T-helper 1 cell (primary cell): ENCODE measurements around the gene USP37.
A peak's percentile ranks its signal among the peaks of the same experiment; 100 is the strongest.
"Not testable (repeated sequence)": the region's sequence is repeated elsewhere in the genome, so short reads cannot be mapped to it uniquely, and the experiment has no call there.

ENCODE experiments used
- DNase-seq, 5 donors: peaks; one replicate each; pipeline ENCODE4 v3.0.0-alpha.2; 2012 to 2020

USP37 gene

GRCh38 chr2:218555527-218555926 lies 12.6 kb downstream of the USP37 start:
- DNase-seq: no peak

- DNase-seq: not testable (repeated sequence)
These were observed 13.9 kb downstream of the USP37 start for GRCh38 chr2:218554225-218554624.

- no peak for DNase-seq
These were observed 20.2 kb downstream of the USP37 start for GRCh38 chr2:218547978-218548377.

GRCh38 chr2:218547511-218547910 lies 20.6 kb downstream of the USP37 start:
- no peak for DNase-seq

GRCh38 chr2:218546012-218546411 lies 22.1 kb downstream of the USP37 start:
- no peak for DNase-seq

- no peak for DNase-seq
These were observed 28.1 kb downstream of the USP37 start for GRCh38 chr2:218540015-218540414.

- DNase-seq: no peak
These were observed 31.2 kb downstream of the USP37 start for GRCh38 chr2:218536804-218537494.

GRCh38 chr2:218529990-218530389 lies 38.2 kb downstream of the USP37 start:
- no peak for DNase-seq

GRCh38 chr2:218528409-218528808 lies 39.7 kb downstream of the USP37 start:
- DNase-seq: not testable (repeated sequence)

GRCh38 chr2:218523651-218524050 lies 44.5 kb downstream of the USP37 start:
- no peak for DNase-seq

GRCh38 chr2:218518876-218519275 lies 49.3 kb downstream of the USP37 start:
- no peak for DNase-seq

- peak in 1 of 5 donors; percentile 14 for DNase-seq
These were observed 50.5 kb downstream of the USP37 start for GRCh38 chr2:218517434-218518206.

GRCh38 chr2:218516614-218517013 lies 51.5 kb downstream of the USP37 start:
- DNase-seq: peak in 1 of 5 donors; percentile 35

GRCh38 chr2:218513676-218514075 lies 54.5 kb downstream of the USP37 start:
- DNase-seq: no peak

- peak in 1 of 5 donors; percentile 2 for DNase-seq
These were observed 59.9 kb downstream of the USP37 start for GRCh38 chr2:218508299-218508698.

- DNase-seq: no peak
These were observed 62.3 kb downstream of the USP37 start for GRCh38 chr2:218505754-218506371.

- DNase-seq: no peak
These were observed 66.5 kb downstream of the USP37 start for GRCh38 chr2:218501665-218502064.

- DNase-seq: no peak
These were observed 67.6 kb downstream of the USP37 start for GRCh38 chr2:218500501-218501060.

GRCh38 chr2:218485986-218486667 lies 82.0 kb downstream of the USP37 start:
- no peak for DNase-seq

- DNase-seq: no peak
These were observed 85.5 kb downstream of the USP37 start for GRCh38 chr2:218482651-218483050.

GRCh38 chr2:218479595-218479994 lies 88.6 kb downstream of the USP37 start:
- DNase-seq: no peak

- no peak for DNase-seq
These were observed 89.6 kb downstream of the USP37 start for GRCh38 chr2:218478544-218478943.

GRCh38 chr2:218477247-218477646 lies 90.9 kb downstream of the USP37 start:
- no peak for DNase-seq
